ELF-1 (cell line): Measurements from ENCODE around the gene CPEB4.

Source experiments
- DNase-seq: peaks from one replicate; pipeline ENCODE4 v3.0.0-alpha.2; 2016; ENCODE audit warnings: low read depth, low spot score

Gene CPEB4

GRCh38 chr5:173941758-173942401, 53.7 kb downstream of the CPEB4 start:
- DNase-seq: peak; percentile 6

GRCh38 chr5:173944511-173944910, 56.4 kb downstream of the CPEB4 start:
- DNase-seq: no peak

- no peak for DNase-seq
Observed at GRCh38 chr5:173945160-173945559, 57.0 kb downstream of the CPEB4 start.

- no peak for DNase-seq
Observed at GRCh38 chr5:173946323-173946722, 58.2 kb downstream of the CPEB4 start.

GRCh38 chr5:173950829-173951228, 62.7 kb downstream of the CPEB4 start:
- no peak for DNase-seq

- DNase-seq: no peak
Observed at GRCh38 chr5:173953528-173954090, 65.5 kb downstream of the CPEB4 start.

GRCh38 chr5:173954671-173955521, 66.7 kb downstream of the CPEB4 start:
- DNase-seq: no peak

- DNase-seq: no peak
Observed at GRCh38 chr5:173960986-173961385, 72.8 kb downstream of the CPEB4 start.

- DNase-seq: no peak
Observed at GRCh38 chr5:173961418-173961817, 73.3 kb downstream of the CPEB4 start.

GRCh38 chr5:173962436-173962972, 74.4 kb downstream of the CPEB4 start:
- no peak for DNase-seq

GRCh38 chr5:173963182-173963838, 75.2 kb downstream of the CPEB4 start:
- DNase-seq: no peak

- DNase-seq: peak; percentile 67
Observed at GRCh38 chr5:173963867-173964441, 75.8 kb downstream of the CPEB4 start.

- no peak for DNase-seq
Observed at GRCh38 chr5:173964506-173964905, 76.4 kb downstream of the CPEB4 start.

- DNase-seq: no peak
Observed at GRCh38 chr5:173967241-173967640, 79.1 kb downstream of the CPEB4 start.

GRCh38 chr5:173968154-173968797, 80.1 kb downstream of the CPEB4 start:
- peak; percentile 30 for DNase-seq

- DNase-seq: peak; percentile 61
Observed at GRCh38 chr5:173969167-173970049, 81.3 kb downstream of the CPEB4 start.

GRCh38 chr5:173970878-173971650, 82.9 kb downstream of the CPEB4 start:
- DNase-seq: peak; percentile 36

- DNase-seq: peak; percentile 22
Observed at GRCh38 chr5:173971681-173972345, 83.7 kb downstream of the CPEB4 start.

- DNase-seq: no peak
Observed at GRCh38 chr5:173972607-173972924, 84.4 kb downstream of the CPEB4 start.
